ENCODE measurements around the gene PLXNA4.

- no peak for TF ChIP-seq CTCF (IDR thresholded peaks at IDR 0.05)
- no peak for TF ChIP-seq POLR2A (IDR thresholded peaks at IDR 0.05)
Observed at GRCh38 chr7:132250480-132251326, 325.6 kb downstream of the PLXNA4 start.
